Measurements from ENCODE around the gene PAK1. TPM values are rescaled to one million over a fixed set of nuclear protein-coding genes. Genes with fewer than 3 reads are reported as not detected.

The PAK1 gene
- polyA plus RNA-seq, 4 donors: 35.0 to 64.0 (median 55.2) TPM

DNA sequence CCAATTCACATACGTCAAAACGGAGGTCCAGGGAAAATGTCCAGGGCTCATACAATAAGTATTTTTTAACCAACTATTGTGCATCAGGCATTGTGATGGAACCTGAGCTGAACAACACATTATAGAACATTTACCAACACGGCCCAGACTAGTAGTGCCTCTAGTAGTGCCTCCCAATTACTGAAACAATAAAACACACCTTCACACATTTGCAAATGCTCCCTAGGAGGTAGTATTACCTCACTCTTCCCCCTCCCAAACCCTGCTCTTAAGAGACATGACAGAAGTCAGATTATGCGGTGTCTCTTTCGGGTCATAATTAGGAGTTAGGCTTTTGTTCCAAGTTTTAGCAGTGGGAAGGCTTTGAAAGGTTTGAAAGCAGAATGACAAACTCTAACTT lies 61.1 kb downstream of the PAK1 start:
- Histone ChIP-seq H3K9me3 (ENCODE audit: control insufficient read depth in 2 of 2, insufficient read depth in 1 of 2, low read depth in 1 of 2, low read length in 1 of 2) (no peaks in the 10 kb centered on the region), H3K36me3 (ENCODE audit: control insufficient read depth in 3 of 3, insufficient read depth in 2 of 3, low read depth in 1 of 3, low read length in 3 of 3) (peaks cover 0 to 4% (median 0%) of the 10 kb centered on the region in 3 donors), H3K27ac (ENCODE audit: low read depth in 1 of 3, low read length in 2 of 3) (no peak overlapping the region), H3K27me3 (ENCODE audit: control insufficient read depth in 3 of 3, insufficient read depth in 3 of 3, low read length in 3 of 3) (no peaks in the 10 kb centered on the region), H3K4me3 (ENCODE audit: low read depth in 1 of 3, low read length in 3 of 3) (no peak overlapping the region), H3K4me1 (ENCODE audit: control insufficient read depth in 3 of 3, insufficient read depth in 2 of 3, low read depth in 1 of 3, low read length in 2 of 3) (peaks cover 0 to 21% (median 9%) of the 10 kb centered on the region in 3 donors)
- WGBS, 3 donors: 79 to 91% (median 84%) methylated on average over 5 of the region's 5 CpGs
- DNase-seq (no peak), FAIRE-seq (no peak)

DNA sequence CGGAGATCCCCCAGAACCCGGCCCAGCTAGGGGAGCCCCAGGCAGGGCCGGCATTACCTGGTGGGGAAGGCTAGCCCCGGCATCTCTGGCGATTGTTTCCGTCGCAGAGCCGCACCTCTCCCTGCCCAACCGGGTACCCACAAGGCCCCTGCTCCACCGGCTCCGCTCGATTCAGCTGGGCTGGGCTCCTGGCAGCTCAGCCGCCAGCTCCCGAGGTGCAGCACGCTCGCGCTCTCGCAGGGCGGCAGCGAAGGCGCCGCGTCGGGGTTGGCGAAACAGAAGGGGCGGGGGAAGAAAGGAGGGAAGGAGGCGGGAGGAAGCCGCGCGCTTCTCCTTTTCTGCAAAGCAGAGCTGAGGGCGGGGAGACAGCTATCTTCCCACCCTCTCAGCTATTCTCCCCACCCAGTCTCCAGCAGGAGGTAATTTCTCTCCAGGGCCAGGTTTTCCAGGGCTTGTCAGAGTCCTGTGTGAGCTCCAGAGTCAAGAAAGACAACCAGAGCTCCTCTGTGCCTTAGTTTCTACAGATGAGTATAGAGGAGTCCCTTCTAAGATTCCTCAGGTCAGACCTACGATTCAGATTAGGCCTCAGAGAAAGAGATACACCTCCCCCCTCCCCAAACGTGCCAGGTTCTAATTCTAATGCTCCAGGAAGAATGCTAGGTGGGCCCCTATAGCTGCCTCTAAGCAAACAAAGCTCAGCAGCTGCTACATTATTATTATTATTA lies 62.0 kb downstream of the PAK1 start:
- FAIRE-seq (no peak), DNase-seq (peak; percentile 92 to 94)
- Histone ChIP-seq H3K36me3 (ENCODE audit: control insufficient read depth in 3 of 3, insufficient read depth in 2 of 3, low read depth in 1 of 3, low read length in 3 of 3) (peaks cover 0 to 4% (median 0%) of the 10 kb centered on the region in 3 donors), H3K4me3 (ENCODE audit: low read depth in 1 of 3, low read length in 3 of 3) (peak overlapping the region; percentile 43 to 66 (median 55)), H3K27me3 (ENCODE audit: control insufficient read depth in 3 of 3, insufficient read depth in 3 of 3, low read length in 3 of 3) (no peaks in the 10 kb centered on the region), H3K9me3 (ENCODE audit: control insufficient read depth in 2 of 2, insufficient read depth in 1 of 2, low read depth in 1 of 2, low read length in 1 of 2) (no peaks in the 10 kb centered on the region), H3K27ac (ENCODE audit: low read depth in 1 of 3, low read length in 2 of 3) (peak overlapping the region; percentile 59 to 70 (median 62)), H3K4me1 (ENCODE audit: control insufficient read depth in 3 of 3, insufficient read depth in 2 of 3, low read depth in 1 of 3, low read length in 2 of 3) (peaks cover 2 to 30% (median 16%) of the 10 kb centered on the region in 3 donors)
- WGBS, 3 donors: 1 to 4% (median 2%) methylated on average over 23 to 33 of the region's 33 CpGs

DNA sequence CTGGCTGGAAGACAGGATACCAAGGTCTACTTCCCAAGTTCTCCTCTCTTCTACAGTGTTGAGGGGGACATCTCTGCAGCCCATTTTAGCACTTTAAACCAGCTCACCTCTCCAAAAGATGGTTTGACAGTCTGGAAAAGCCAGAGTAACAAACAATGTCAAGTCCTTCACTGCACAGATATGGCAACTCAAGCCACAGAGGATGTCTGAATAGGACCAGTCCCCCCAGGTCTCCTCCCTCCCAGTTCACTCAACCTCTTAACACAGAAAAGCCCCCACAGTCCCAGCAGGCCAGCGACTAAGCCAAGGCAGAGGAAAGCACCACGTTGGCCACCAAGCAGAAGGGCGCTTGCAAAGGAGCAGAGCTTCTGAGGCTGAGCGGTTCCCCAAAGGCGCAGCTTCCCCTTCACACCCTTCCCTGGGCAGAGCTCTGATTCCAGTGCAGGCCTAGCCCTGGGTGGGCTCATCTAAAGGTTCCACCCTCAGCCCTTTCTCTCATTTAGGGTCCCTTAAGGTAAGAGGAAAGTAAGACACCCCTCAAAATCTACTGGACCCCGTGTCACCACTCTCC lies 62.7 kb downstream of the PAK1 start:
- peaks cover 5 to 30% (median 16%) of the 10 kb centered on the region in 3 donors for H3K4me1 ChIP-seq (ENCODE audit: control insufficient read depth in 3 of 3, insufficient read depth in 2 of 3, low read depth in 1 of 3, low read length in 2 of 3)
- H3K27ac ChIP-seq (ENCODE audit: low read depth in 1 of 3, low read length in 2 of 3): peak overlapping the region; percentile 59 to 70 (median 62)
- no peaks in the 10 kb centered on the region for H3K9me3 ChIP-seq (ENCODE audit: control insufficient read depth in 2 of 2, insufficient read depth in 1 of 2, low read depth in 1 of 2, low read length in 1 of 2)
- no peaks in the 10 kb centered on the region for H3K27me3 ChIP-seq (ENCODE audit: control insufficient read depth in 3 of 3, insufficient read depth in 3 of 3, low read length in 3 of 3)
- H3K36me3 ChIP-seq (ENCODE audit: control insufficient read depth in 3 of 3, insufficient read depth in 2 of 3, low read depth in 1 of 3, low read length in 3 of 3): peaks cover 0 to 4% (median 0%) of the 10 kb centered on the region in 3 donors
- H3K4me3 ChIP-seq (ENCODE audit: low read depth in 1 of 3, low read length in 3 of 3): peak overlapping the region; percentile 43 to 66 (median 55)
- FAIRE-seq (no peak), DNase-seq (peak in 1 of 2 donors; percentile 32)
- 10 to 21% (median 12%) methylated on average over 6 of the region's 6 CpGs for WGBS, 3 donors

DNA sequence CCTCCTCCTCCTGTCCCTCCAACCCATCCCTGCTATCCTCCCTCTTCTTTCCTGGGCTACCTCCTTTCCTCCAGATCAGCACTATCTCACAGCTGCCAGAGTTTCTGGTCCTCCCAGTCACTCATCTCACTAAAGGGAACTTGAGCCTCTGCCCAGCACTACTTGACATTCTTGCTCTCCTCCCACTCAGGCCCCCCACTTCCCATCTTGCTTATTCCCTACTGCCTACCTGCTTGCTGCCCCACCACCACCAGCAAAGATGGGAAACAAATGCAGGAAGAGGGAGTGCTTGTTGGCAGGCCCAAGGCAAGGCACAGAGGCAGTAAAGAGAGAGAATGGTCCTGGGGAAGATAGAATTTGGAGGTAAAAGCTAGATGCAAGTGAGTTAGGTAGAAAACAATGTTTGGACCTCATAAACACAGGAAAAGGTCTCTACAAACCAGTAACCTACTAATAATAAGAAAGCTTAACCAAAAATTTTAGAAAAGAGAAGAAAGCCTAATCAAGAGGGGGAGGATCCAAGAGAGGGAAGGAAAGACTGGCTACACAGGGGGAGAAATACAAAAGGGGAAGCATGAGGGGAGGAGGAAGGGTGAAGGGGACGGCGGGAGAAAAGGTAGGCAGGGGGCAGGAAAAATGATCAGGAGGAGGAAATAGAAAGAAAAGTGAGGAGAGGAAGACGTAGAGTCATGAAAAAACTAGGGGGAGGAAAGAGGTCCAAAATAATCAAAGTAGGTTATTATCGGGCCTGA lies 63.6 kb downstream of the PAK1 start:
- DNase-seq (no peak), FAIRE-seq (no peak)
- Histone ChIP-seq H3K4me3 (ENCODE audit: low read depth in 1 of 3, low read length in 3 of 3) (no peak overlapping the region), H3K27ac (ENCODE audit: low read depth in 1 of 3, low read length in 2 of 3) (no peak overlapping the region), H3K36me3 (ENCODE audit: control insufficient read depth in 3 of 3, insufficient read depth in 2 of 3, low read depth in 1 of 3, low read length in 3 of 3) (peaks cover 0 to 4% (median 0%) of the 10 kb centered on the region in 3 donors), H3K4me1 (ENCODE audit: control insufficient read depth in 3 of 3, insufficient read depth in 2 of 3, low read depth in 1 of 3, low read length in 2 of 3) (peaks cover 5 to 30% (median 16%) of the 10 kb centered on the region in 3 donors), H3K27me3 (ENCODE audit: control insufficient read depth in 3 of 3, insufficient read depth in 3 of 3, low read length in 3 of 3) (no peaks in the 10 kb centered on the region), H3K9me3 (ENCODE audit: control insufficient read depth in 2 of 2, insufficient read depth in 1 of 2, low read depth in 1 of 2, low read length in 1 of 2) (no peaks in the 10 kb centered on the region)
- WGBS, 3 donors: 44 to 63% (median 54%) methylated on average over 4 of the region's 4 CpGs

DNA sequence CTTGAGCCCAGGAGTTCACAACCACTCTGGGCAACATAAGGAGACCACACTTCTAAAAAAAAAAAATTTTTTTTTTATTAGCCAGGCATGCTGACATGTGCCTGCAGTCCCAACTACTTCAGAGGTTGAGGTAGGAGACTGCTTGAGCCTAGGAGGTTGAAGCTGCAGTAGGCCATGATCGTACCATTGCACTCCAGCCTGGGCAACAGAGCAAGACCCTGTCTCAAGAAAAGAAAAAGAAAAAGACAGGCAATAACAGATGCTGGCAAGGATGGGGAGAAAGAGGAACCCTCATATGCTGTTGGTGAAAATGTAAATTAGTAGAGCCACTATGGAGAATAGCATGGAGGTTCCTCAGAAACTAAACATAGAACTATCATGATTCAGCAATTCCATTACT lies 64.8 kb downstream of the PAK1 start:
- Histone ChIP-seq H3K9me3 (ENCODE audit: control insufficient read depth in 2 of 2, insufficient read depth in 1 of 2, low read depth in 1 of 2, low read length in 1 of 2) (no peaks in the 10 kb centered on the region), H3K4me3 (ENCODE audit: low read depth in 1 of 3, low read length in 3 of 3) (no peak overlapping the region), H3K36me3 (ENCODE audit: control insufficient read depth in 3 of 3, insufficient read depth in 2 of 3, low read depth in 1 of 3, low read length in 3 of 3) (peaks cover 0 to 4% (median 0%) of the 10 kb centered on the region in 3 donors), H3K27me3 (ENCODE audit: control insufficient read depth in 3 of 3, insufficient read depth in 3 of 3, low read length in 3 of 3) (no peaks in the 10 kb centered on the region), H3K4me1 (ENCODE audit: control insufficient read depth in 3 of 3, insufficient read depth in 2 of 3, low read depth in 1 of 3, low read length in 2 of 3) (peaks cover 5 to 30% (median 16%) of the 10 kb centered on the region in 3 donors), H3K27ac (ENCODE audit: low read depth in 1 of 3, low read length in 2 of 3) (no peak overlapping the region)
- DNase-seq: no peak
- 95 to 100% (median 97%) methylated on average over 1 of the region's 1 CpG for WGBS, 3 donors
- FAIRE-seq: no peak

DNA sequence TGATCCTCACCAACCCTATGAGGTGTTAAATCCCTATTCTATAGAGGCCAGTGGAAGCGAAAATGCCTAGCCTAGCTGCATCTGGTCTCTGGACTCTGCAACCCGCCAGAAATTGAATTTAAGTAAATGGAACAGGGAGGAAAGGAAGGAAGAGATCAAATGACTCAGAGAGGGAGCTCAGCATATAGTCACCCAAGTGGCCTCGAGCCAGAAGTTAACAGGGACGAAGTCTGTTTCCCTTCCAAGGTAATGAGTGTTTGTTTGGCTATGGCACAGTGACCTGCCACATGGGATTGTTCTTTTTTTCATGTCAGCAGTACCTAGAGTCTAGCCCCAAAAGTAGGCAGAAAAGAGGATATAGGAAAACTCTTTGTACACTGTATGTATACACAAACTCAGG lies 66.3 kb downstream of the PAK1 start:
- peaks cover 0 to 4% (median 0%) of the 10 kb centered on the region in 3 donors for H3K36me3 ChIP-seq (ENCODE audit: control insufficient read depth in 3 of 3, insufficient read depth in 2 of 3, low read depth in 1 of 3, low read length in 3 of 3)
- H3K9me3 ChIP-seq (ENCODE audit: control insufficient read depth in 2 of 2, insufficient read depth in 1 of 2, low read depth in 1 of 2, low read length in 1 of 2): no peaks in the 10 kb centered on the region
- WGBS, 3 donors: 8 to 22% (median 22%) methylated on average over 4 of the region's 4 CpGs
- peak overlapping the region in 1 of 3 donors; percentile 47 for H3K27ac ChIP-seq (ENCODE audit: low read depth in 1 of 3, low read length in 2 of 3)
- H3K27me3 ChIP-seq (ENCODE audit: control insufficient read depth in 3 of 3, insufficient read depth in 3 of 3, low read length in 3 of 3): no peaks in the 10 kb centered on the region
- FAIRE-seq (no peak), DNase-seq (peak; percentile 82 to 97)
- H3K4me3 ChIP-seq (ENCODE audit: low read depth in 1 of 3, low read length in 3 of 3): no peak overlapping the region
- H3K4me1 ChIP-seq (ENCODE audit: control insufficient read depth in 3 of 3, insufficient read depth in 2 of 3, low read depth in 1 of 3, low read length in 2 of 3): peaks cover 6 to 36% (median 14%) of the 10 kb centered on the region in 3 donors

DNA sequence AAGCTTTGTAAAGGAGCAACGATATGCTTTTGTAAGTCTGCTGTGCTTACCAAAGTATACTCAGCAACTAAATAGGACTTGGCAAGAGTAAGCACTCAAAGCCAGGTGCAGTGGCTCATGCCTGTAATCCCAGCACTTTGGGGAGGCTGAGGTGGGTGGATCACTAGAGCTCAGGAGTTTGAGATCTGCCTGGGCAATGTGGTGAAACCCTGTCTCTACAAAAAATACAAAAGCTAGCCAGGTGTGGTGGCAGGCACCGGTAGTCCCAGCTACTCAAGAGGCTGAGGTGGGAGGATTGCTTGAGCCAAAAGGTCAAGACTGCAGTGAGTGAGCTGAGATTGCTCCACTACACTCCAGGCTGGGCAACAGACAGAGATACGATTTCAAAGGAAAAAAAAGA lies 67.5 kb downstream of the PAK1 start:
- peaks cover 9 to 37% (median 10%) of the 10 kb centered on the region in 3 donors for H3K4me1 ChIP-seq (ENCODE audit: control insufficient read depth in 3 of 3, insufficient read depth in 2 of 3, low read depth in 1 of 3, low read length in 2 of 3)
- H3K27me3 ChIP-seq (ENCODE audit: control insufficient read depth in 3 of 3, insufficient read depth in 3 of 3, low read length in 3 of 3): no peaks in the 10 kb centered on the region
- H3K4me3 ChIP-seq (ENCODE audit: low read depth in 1 of 3, low read length in 3 of 3): no peak overlapping the region
- DNase-seq (no peak), FAIRE-seq (no peak)
- no peak overlapping the region for H3K27ac ChIP-seq (ENCODE audit: low read depth in 1 of 3, low read length in 2 of 3)
- WGBS, 3 donors: 21 to 58% (median 32%) methylated on average over 3 of the region's 3 CpGs
- peaks cover 0 to 4% (median 0%) of the 10 kb centered on the region in 3 donors for H3K36me3 ChIP-seq (ENCODE audit: control insufficient read depth in 3 of 3, insufficient read depth in 2 of 3, low read depth in 1 of 3, low read length in 3 of 3)
- H3K9me3 ChIP-seq (ENCODE audit: control insufficient read depth in 2 of 2, insufficient read depth in 1 of 2, low read depth in 1 of 2, low read length in 1 of 2): no peaks in the 10 kb centered on the region

DNA sequence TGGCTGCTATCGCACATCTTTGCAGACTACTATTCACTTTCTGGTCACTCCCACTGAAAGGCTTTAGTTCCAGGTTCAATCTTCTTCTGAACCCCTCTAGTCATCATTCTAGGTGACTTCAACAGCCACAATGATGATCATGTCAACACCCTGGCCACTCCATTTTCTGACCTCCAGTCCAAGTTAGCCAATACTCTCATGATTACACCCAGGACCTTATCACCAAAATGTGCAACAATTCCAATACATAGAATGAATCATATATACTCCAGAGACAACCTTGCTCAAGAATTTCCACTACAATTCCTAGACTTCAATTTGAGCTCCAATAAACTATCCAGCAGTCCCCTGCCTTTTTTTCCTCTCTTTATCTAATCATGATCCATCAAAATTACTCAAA lies 70.7 kb downstream of the PAK1 start:
- peaks cover 9 to 32% (median 10%) of the 10 kb centered on the region in 3 donors for H3K4me1 ChIP-seq (ENCODE audit: control insufficient read depth in 3 of 3, insufficient read depth in 2 of 3, low read depth in 1 of 3, low read length in 2 of 3)
- no peaks in the 10 kb centered on the region for H3K9me3 ChIP-seq (ENCODE audit: control insufficient read depth in 2 of 2, insufficient read depth in 1 of 2, low read depth in 1 of 2, low read length in 1 of 2)
- 93 to 100% (median 97%) methylated on average over 1 of the region's 1 CpG for WGBS, 3 donors
- DNase-seq: peak; percentile 53 to 70
- peak overlapping the region in 1 of 3 donors; percentile 78 for H3K27ac ChIP-seq (ENCODE audit: low read depth in 1 of 3, low read length in 2 of 3)
- H3K36me3 ChIP-seq (ENCODE audit: control insufficient read depth in 3 of 3, insufficient read depth in 2 of 3, low read depth in 1 of 3, low read length in 3 of 3): no peaks in the 10 kb centered on the region
- H3K4me3 ChIP-seq (ENCODE audit: low read depth in 1 of 3, low read length in 3 of 3): no peak overlapping the region
- no peaks in the 10 kb centered on the region for H3K27me3 ChIP-seq (ENCODE audit: control insufficient read depth in 3 of 3, insufficient read depth in 3 of 3, low read length in 3 of 3)
- no peak for FAIRE-seq
